HG03025 (cell line): ENCODE data around the gene PHACTR1.

Source experiments
- ATAC-seq: cut with Tn5 transposase; IDR thresholded peaks from one replicate; pipeline ENCODE4 v1.9.1; 2021; ENCODE audit warnings: mild to moderate bottlenecking, moderate library complexity; ENCODE audit not compliant: unreplicated experiment, low FRiP score

Gene PHACTR1

DNA sequence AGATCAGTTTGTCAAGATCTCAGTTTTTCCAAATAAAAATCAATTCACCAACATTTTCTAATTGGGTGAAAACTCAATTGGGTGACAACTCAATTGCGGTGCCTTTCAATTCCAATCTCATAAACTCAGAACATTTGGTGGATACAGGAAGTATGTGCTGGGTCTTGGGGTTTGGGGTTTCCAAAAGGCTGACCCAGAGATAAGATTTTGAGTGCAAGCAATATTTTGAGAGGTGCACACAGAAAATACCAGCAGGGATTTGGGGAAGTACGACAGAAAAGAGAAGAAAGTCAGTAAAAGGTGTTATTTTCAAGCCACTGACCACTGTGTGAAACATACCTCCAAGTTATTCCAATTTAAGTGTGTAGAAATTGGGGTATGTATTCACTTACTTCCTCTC lies 258.0 kb downstream of the PHACTR1 start:
- no peak for ATAC-seq

GRCh38 chr6:12976366-12976765 lies 259.8 kb downstream of the PHACTR1 start:
- ATAC-seq, result no peak

DNA sequence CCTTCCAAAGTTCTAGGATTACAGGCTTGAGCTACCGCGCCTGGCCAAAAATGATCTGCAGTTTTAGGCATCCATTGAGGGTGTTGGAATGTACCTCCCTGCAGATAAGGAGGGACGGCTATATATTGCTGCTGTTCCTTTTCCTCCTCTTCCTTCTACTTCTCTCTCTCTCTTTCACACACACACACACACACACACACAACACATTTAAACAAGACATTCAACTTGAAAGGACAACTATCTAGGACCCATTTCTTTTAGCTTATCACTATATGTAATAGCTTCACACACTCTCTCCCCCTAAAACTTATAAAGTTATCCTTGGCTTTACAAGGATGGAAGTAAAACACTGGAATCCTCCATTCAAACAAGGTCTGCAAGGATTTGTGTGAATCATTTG lies 260.6 kb downstream of the PHACTR1 start:
- ATAC-seq, result no peak

GRCh38 chr6:12977806-12978205 lies 261.2 kb downstream of the PHACTR1 start:
- ATAC-seq, result no peak

DNA sequence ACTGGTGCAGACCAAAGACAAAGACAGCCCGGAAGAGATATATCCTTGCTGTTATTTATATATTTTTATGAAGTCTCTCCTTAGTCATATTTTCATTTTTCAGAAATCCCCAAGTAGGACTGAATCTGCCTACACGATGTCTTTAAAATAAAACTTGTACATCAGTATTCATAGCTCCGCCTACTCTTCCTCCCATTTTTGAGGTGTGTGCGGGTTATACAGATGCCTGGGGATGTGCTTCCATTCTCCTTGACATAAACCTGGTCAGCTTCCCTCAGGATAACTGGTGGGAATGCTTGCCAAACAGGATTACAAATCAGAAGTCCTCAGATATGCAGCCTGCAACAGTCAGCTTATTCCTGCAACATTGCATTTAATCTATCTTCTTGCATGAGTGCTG lies 264.2 kb downstream of the PHACTR1 start:
- no peak for ATAC-seq

- no peak for ATAC-seq
These were observed 268.2 kb downstream of the PHACTR1 start for GRCh38 chr6:12984776-12985175.

DNA sequence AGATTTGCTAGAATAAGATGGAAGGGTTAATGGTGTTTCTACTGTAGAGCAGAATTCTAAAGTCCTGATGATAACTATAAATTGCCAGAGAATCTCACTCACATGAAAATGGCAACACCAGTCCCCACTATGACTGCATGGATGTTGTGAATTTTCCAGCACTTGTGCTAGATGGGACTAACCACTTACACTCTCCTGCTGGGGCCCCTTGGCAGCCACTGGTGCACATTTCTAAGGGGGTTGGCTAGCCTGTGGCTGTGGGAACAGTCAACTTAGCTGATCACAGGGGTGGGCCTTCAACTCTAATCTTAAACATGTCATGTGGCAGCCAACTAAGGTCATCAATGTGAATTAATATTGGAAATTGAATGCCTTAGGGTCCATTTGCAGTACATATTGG lies 271.2 kb downstream of the PHACTR1 start:
- ATAC-seq, result no peak

GRCh38 chr6:12990162-12990561 lies 273.6 kb downstream of the PHACTR1 start:
- no peak for ATAC-seq

DNA sequence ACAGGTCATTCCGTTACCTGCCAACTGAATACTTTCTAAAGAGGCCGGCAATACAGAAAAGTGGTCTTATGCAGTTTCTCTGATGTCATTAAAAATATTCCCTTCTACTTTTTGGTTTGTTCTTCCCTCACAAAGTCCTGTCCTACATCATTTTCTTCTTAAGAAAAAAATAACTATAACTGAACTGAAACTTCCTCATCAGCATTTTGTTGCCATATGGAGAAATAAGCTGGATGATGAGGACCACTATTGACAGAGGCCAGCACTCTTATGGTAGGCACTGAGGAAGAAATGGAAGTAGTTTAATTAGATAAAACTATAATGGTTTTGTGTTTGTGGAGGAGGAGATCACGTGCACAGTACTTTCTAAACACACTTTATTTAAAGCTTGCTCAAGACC lies 274.9 kb downstream of the PHACTR1 start:
- ATAC-seq, result no peak

GRCh38 chr6:12992770-12993169 lies 276.2 kb downstream of the PHACTR1 start:
- no peak for ATAC-seq

DNA sequence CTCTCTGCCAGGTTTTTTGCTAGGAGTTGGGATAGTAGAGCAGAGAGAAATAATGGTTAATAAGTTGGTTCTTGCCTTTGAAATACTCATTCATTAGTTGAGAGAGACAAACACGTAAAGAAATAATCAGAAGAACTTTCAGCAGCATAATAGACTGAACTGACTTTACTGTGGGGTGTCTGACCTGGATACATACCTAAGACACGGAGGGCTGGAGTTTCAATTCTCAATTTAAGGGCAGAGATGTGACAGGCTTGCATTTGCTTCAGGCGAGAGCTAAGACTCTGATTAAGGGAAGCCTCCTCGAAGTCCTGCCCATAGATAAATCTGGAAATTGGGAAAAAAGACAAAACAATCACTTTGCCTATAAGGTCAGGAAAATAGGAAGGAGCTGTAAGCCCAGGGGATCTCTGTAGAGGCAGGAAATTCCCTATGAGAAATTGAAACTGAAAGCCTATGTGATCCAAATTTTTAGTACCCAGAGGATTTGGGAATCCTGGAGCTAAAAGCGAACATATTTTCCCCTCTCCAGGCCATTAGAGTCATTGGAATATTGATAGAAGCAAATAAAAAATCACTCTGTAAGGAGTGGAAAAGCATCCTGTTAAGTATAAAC lies 276.8 kb downstream of the PHACTR1 start:
- no peak for ATAC-seq

- ATAC-seq, result no peak
These were observed 278.9 kb downstream of the PHACTR1 start for GRCh38 chr6:12995419-12995818.

DNA sequence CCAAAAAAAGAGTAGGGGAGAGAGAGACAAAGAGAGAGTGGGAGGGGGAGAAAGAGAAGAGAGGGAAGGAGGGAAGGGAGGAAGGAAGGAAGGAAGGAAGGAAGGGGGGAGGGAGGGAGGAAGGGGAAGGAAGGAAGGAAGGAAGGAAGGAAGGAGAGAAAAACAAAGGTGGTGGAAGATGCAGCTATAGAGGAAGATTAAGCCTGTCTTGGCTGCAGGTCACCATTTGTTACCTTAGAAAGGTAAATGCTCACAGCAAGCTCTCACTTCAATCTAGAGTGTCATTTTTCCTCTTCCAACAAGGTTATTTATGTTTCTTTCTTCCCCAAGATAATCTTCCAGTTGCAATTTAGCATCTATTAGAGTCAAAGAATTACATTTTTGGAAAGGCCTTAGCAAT lies 284.0 kb downstream of the PHACTR1 start:
- no peak for ATAC-seq

- no peak for ATAC-seq
These were observed 285.4 kb downstream of the PHACTR1 start for GRCh38 chr6:13001927-13002326.

- ATAC-seq, result no peak
These were observed 288.0 kb downstream of the PHACTR1 start for GRCh38 chr6:13004601-13005000.

DNA sequence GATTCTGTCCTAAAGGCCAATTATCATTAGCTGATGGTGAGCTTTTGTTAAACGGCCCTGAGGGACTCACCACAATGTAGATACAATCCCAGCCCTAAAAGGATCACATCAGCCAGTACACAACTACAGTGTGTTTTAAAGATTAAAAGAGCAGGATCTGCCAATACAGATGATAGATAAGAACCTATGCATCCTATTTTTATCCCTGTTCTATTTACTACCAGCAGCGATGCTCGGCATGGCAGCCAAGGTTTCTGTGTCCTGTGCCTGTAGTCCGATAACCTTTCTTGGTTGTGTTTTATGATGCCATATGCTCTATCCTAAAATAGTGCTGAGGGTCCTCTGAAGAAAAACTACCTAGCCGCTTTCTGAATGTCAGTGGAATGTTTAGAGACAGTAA lies 289.4 kb downstream of the PHACTR1 start:
- ATAC-seq, result no peak

GRCh38 chr6:13006578-13007300 lies 290.2 kb downstream of the PHACTR1 start:
- no peak for ATAC-seq

DNA sequence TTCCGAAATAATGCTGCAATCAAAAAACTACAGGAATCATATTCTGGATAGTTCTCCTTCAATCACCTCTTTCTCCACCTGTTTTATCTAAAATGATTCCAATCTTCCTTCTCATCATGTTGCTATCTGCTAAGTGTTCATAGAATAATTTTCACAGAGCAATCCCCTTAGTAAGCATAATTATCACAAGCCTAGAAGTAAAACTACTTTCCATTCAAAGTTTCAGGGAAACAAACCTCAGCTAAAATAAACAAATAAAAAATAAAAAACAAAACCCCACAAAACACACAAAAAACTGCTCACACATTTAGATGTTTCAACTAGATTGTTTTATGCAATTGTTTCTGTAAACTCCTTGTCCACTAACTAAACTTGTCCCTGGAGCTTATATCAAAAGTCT lies 291.2 kb downstream of the PHACTR1 start:
- no peak for ATAC-seq

GRCh38 chr6:13009031-13009430 lies 292.5 kb downstream of the PHACTR1 start:
- no peak for ATAC-seq

DNA sequence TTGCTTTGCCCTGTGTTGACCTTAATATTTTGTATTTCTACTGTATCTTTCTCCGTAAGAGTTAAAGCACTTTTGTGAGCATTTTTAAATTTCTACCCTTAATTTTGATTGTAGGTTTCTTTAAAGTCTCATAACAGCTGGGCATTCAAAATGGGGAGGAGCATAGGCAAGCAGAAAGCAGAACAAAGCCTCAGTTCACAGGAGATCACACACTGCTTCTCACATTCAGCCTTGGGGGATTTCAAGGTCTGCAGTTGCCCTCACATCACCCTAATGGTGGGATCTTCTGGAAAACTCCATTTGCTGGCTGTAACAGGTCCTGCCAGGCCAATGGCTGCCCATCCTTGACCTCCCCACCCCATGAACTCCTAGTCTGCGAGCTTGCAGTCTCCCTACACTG lies 292.9 kb downstream of the PHACTR1 start:
- no peak for ATAC-seq

- no peak for ATAC-seq
These were observed 295.1 kb downstream of the PHACTR1 start for GRCh38 chr6:13011612-13012146.

- no peak for ATAC-seq
These were observed 295.7 kb downstream of the PHACTR1 start for GRCh38 chr6:13012296-13012695.
